IMR-90 (cell line): ENCODE results near the gene ITPKC. TPM values are rescaled to one million over a fixed set of nuclear protein-coding genes. Genes with fewer than 3 reads are reported as not detected.

Source experiments
- ATAC-seq: fragments of 200-7000 bp; cut with Tn5 transposase; 2 replicates; pipeline ENCODE4 v1.9.1; 2020; ENCODE audit warnings: low read depth, mild to moderate bottlenecking, moderate library complexity
- BruUV-seq: library from RNA; stranded (reverse); fragments of 400-500 nt; replicated peaks from 2 replicates; lab custom pipeline; 2021; lab: Mats Ljungman, UMichigan
- CTCF ChIA-PET: fragments of 300-600 bp; formaldehyde crosslinking; extraction: SDS; loops from one replicate; lab custom pipeline; 2021; ENCODE audit warnings: antibody characterized with exemption; lab: Yijun Ruan, JAX
- POLR2A ChIA-PET: fragments of 300-600 bp; sonication (Branson Sonifier 250); formaldehyde crosslinking; loops from one replicate; lab custom pipeline; 2022; ENCODE audit warnings: antibody characterized with exemption; ENCODE audit not compliant: unreplicated experiment; lab: Charles Lee
- DNase-seq: peaks from one replicate; pipeline ENCODE4 v3.0.0; 2013
- H2AFZ ChIP-seq: replicated peaks from 2 replicates; pipeline ENCODE3; 2013; ENCODE audit warnings: low read length, mild to moderate bottlenecking; ENCODE audit not compliant: poor library complexity
- H2AK5ac ChIP-seq: 2 replicates; pipeline ENCODE4 v1.6.1; 2013; ENCODE audit warnings: low read depth, low read length, inconsistent platforms
- H2AK9ac ChIP-seq: replicated peaks from 2 replicates; pipeline ENCODE3; 2013; ENCODE audit warnings: mild to moderate bottlenecking, low read depth, low read length, moderate library complexity; ENCODE audit not compliant: poor library complexity
- H2BK120ac ChIP-seq: 2 replicates; pipeline ENCODE4 v1.6.1; 2013; ENCODE audit warnings: low read depth, low read length, inconsistent platforms
- H2BK15ac ChIP-seq: 3 replicates; pipeline ENCODE4 v1.6.1; 2013; ENCODE audit warnings: low read depth, low read length, inconsistent platforms
- H2BK20ac ChIP-seq: 2 replicates; pipeline ENCODE4 v1.6.1; 2013; ENCODE audit warnings: low read depth, mild to moderate bottlenecking, inconsistent platforms, low read length, moderate library complexity
- H2BK5ac ChIP-seq: 2 replicates; pipeline ENCODE4 v1.6.1; 2013; ENCODE audit warnings: mild to moderate bottlenecking, low read depth, low read length, inconsistent platforms; ENCODE audit not compliant: poor library complexity, severe bottlenecking
- H3K14ac ChIP-seq: replicated peaks from 2 replicates; pipeline ENCODE4 v1.6.1; 2013; ENCODE audit warnings: low read depth, low read length, inconsistent platforms
- H3K18ac ChIP-seq: 2 replicates; pipeline ENCODE4 v1.6.1; 2013; ENCODE audit warnings: low read depth, low read length, control low read depth
- H3K23ac ChIP-seq: 2 replicates; pipeline ENCODE4 v1.6.1; 2013; ENCODE audit warnings: low read depth, low read length, inconsistent platforms
- H3K27ac ChIP-seq: 2 replicates; pipeline ENCODE4 v1.5.1; 2013; ENCODE audit warnings: mild to moderate bottlenecking, control low read depth, low read length; ENCODE audit not compliant: insufficient read depth
- H3K27me3 ChIP-seq: 2 replicates; pipeline ENCODE4 v1.6.1; 2013; ENCODE audit warnings: low read length; ENCODE audit not compliant: control insufficient read depth, insufficient read depth
- H3K36me3 ChIP-seq: 2 replicates; pipeline ENCODE4 v1.6.1; 2013; ENCODE audit warnings: low read length, mixed read lengths; ENCODE audit not compliant: control insufficient read depth, insufficient read depth
- H3K4ac ChIP-seq: 2 replicates; pipeline ENCODE4 v1.6.1; 2013; ENCODE audit warnings: low read depth, low read length, inconsistent platforms
- H3K4me1 ChIP-seq: 2 replicates; pipeline ENCODE4 v1.6.1; 2013; ENCODE audit warnings: low read length, mixed read lengths; ENCODE audit not compliant: control insufficient read depth, insufficient read depth
- H3K4me2 ChIP-seq: 2 replicates; pipeline ENCODE4 v1.6.1; 2013; ENCODE audit warnings: low read depth, mild to moderate bottlenecking, control low read depth, low read length, moderate library complexity
- H3K4me3 ChIP-seq: 2 replicates; pipeline ENCODE4 v1.5.1; 2013; ENCODE audit warnings: low read depth, mild to moderate bottlenecking, control low read depth, low read length, moderate library complexity; ENCODE audit not compliant: insufficient read depth
- H3K56ac ChIP-seq: 2 replicates; pipeline ENCODE4 v1.6.1; 2013; ENCODE audit warnings: low read length, inconsistent platforms; ENCODE audit not compliant: insufficient read depth; ENCODE audit errors: extremely low read depth
- H3K79me1 ChIP-seq, 2 experiments: 2 replicates each; pipeline ENCODE4 v1.6.1; 2013; ENCODE audit warnings: low read length in 2 of 2, inconsistent platforms in 1 of 2, low read depth in 1 of 2
- H3K9ac ChIP-seq: 2 replicates; pipeline ENCODE4 v1.6.1; 2013; ENCODE audit warnings: low read depth, low read length, control low read depth
- H3K9me1 ChIP-seq: 2 replicates; pipeline ENCODE4 v1.6.1; 2013; ENCODE audit warnings: low read length, inconsistent platforms; ENCODE audit not compliant: insufficient read depth
- H3K9me3 ChIP-seq: 2 replicates; pipeline ENCODE4 v1.6.1; 2013; ENCODE audit warnings: low read length; ENCODE audit not compliant: control insufficient read depth, insufficient read depth
- H4K20me1 ChIP-seq: 2 replicates; pipeline ENCODE4 v1.6.1; 2013; ENCODE audit warnings: low read length, inconsistent platforms; ENCODE audit not compliant: insufficient read depth
- H4K5ac ChIP-seq: 2 replicates; pipeline ENCODE4 v1.6.1; 2013; ENCODE audit warnings: mild to moderate bottlenecking, low read depth, low read length, control low read depth
- H4K8ac ChIP-seq, 2 experiments: 2 replicates each; pipeline ENCODE4 v1.6.1; 2013; ENCODE audit warnings: low read depth in 2 of 2, low read length in 2 of 2, control low read depth in 1 of 2, inconsistent platforms in 1 of 2
- H4K91ac ChIP-seq: 2 replicates; pipeline ENCODE4 v1.6.1; 2013; ENCODE audit warnings: low read depth, low read length, inconsistent platforms; ENCODE audit not compliant: insufficient read depth
- BHLHE40 ChIP-seq: fragments of 150-350 bp; IDR thresholded peaks from 2 replicates; pipeline ENCODE4 v1.6.1; 2016; ENCODE audit warnings: mild to moderate bottlenecking, low read depth, low read length
- FOS ChIP-seq: fragments of 150-350 bp; IDR thresholded peaks from 2 replicates; pipeline ENCODE4 v1.6.1; 2016; ENCODE audit warnings: low read depth, low read length
- MXI1 ChIP-seq: IDR thresholded peaks from 2 replicates; pipeline ENCODE4 v1.6.1; 2012; ENCODE audit warnings: low read depth, mild to moderate bottlenecking, low read length, moderate library complexity, borderline replicate concordance
- RFX5 ChIP-seq: IDR thresholded peaks from 2 replicates; pipeline ENCODE4 v1.8.0; 2012; ENCODE audit warnings: low read depth, mild to moderate bottlenecking, low read length, moderate library complexity
- WGBS, 2 experiments: methylation state at CpG; one replicate each; pipeline versions ENCODE4 v1.1.5 to v1.1.7; 2013; ENCODE audit warnings: missing lambda C conversion rate in 2 of 2; ENCODE audit not compliant: insufficient read length in 1 of 2; ENCODE audit errors: extremely low coverage in 2 of 2; 5-methylcytosine and 5-hydroxymethylcytosine counted together
- dilution Hi-C: fragments of 300-500 bp; cut with HindIII; formaldehyde crosslinking; loops from one replicate; pipeline ENCODE4 v1.14.3; 2018; ENCODE audit warnings: low sequenced_read_pairs; ENCODE audit not compliant: unreplicated experiment
- in situ Hi-C: fragments of 300-500 bp; cut with MboI; formaldehyde crosslinking; loops from 3 replicates; pipeline ENCODE4 v1.14.3; 2019; ENCODE audit warnings: low sequenced_read_pairs, inconsistent platforms, mixed read lengths
- intact Hi-C: fragments of 100-400 bp; cut with micrococcal nuclease; formaldehyde crosslinking; loops from 2 replicates; pipeline ENCODE4 v1.10.0; 2022
- polyA plus RNA-seq, 3 experiments: library from polyadenylated mRNA; depleted of rRNA; stranded (reverse); fragments of >200 nt; gene quantifications; 2 replicates each; pipeline ENCODE4 v1.2.3, GENCODE V29; 2012; ENCODE audit warnings: low replicate concordance in 1 of 3
- total RNA-seq: library from RNA; depleted of rRNA; stranded (reverse); fragments of >200 nt; gene quantifications from 2 replicates; pipeline ENCODE4 v1.2.3, GENCODE V29; 2012
- TF ChIP-seq, protein P1 (sequence below): conservative IDR thresholded peaks from 2 replicates; pipeline ENCODE4 v1.5.1; 2012; ENCODE audit warnings: mild to moderate bottlenecking, low read depth, low read length, improper control_type of control experiment

ITPKC gene
- total and polyA plus RNA-seq, 2 of the 4 experiments (the other 2 are of a cell fraction) = 7.7 to 9.4 TPM

- H3K4me3 ChIP-seq = no peak overlapping the region
- no peak overlapping the region for H2AFZ ChIP-seq
- dilution Hi-C loops = no loop called here
- no peak overlapping the region for H2BK5ac ChIP-seq
- ChIA-PET POLR2A (no interaction called here), CTCF (no interaction called here)
- H3K9ac ChIP-seq = no peak overlapping the region
- no peak overlapping the region for H2BK120ac ChIP-seq
- no peak overlapping the region for H3K14ac ChIP-seq
- peaks cover 6% of the 10 kb centered on the region for H3K4me1 ChIP-seq
- H2BK15ac ChIP-seq = no peak overlapping the region
- no peak overlapping the region for H2AK9ac ChIP-seq
- peaks cover 9% of the 10 kb centered on the region; the same call in 1 of the 2 replicates for H4K20me1 ChIP-seq
- H3K56ac ChIP-seq = no peak overlapping the region
- H3K9me3 ChIP-seq = no peaks in the 10 kb centered on the region
- WGBS, 2 experiments = 92% methylated on average over 4 of the region's 5 CpGs; no CpG with 5 or more reads in 1 of the 2 experiments
- no peak overlapping the region for H3K18ac ChIP-seq
- intact Hi-C loops = no loop called here
- H2AK5ac ChIP-seq = no peak overlapping the region
- in situ Hi-C loops = no loop called here
- no peak overlapping the region for H4K8ac ChIP-seq
- no peak overlapping the region for H4K91ac ChIP-seq
- no peaks in the 10 kb centered on the region for H3K27me3 ChIP-seq
- peaks cover 2% of the 10 kb centered on the region for H3K36me3 ChIP-seq
- H4K5ac ChIP-seq = no peak overlapping the region
- no peak for ATAC-seq
- H2BK20ac ChIP-seq = no peak overlapping the region
- DNase-seq = no peak
- no peak overlapping the region for H3K4ac ChIP-seq
- H3K4me2 ChIP-seq = no peak overlapping the region
- H3K23ac ChIP-seq = no peak overlapping the region
- no peak overlapping the region for H3K27ac ChIP-seq
- no TSS peak for BruUV-seq
- no peak for TF ChIP-seq BHLHE40
- TF ChIP-seq, protein P1, sequence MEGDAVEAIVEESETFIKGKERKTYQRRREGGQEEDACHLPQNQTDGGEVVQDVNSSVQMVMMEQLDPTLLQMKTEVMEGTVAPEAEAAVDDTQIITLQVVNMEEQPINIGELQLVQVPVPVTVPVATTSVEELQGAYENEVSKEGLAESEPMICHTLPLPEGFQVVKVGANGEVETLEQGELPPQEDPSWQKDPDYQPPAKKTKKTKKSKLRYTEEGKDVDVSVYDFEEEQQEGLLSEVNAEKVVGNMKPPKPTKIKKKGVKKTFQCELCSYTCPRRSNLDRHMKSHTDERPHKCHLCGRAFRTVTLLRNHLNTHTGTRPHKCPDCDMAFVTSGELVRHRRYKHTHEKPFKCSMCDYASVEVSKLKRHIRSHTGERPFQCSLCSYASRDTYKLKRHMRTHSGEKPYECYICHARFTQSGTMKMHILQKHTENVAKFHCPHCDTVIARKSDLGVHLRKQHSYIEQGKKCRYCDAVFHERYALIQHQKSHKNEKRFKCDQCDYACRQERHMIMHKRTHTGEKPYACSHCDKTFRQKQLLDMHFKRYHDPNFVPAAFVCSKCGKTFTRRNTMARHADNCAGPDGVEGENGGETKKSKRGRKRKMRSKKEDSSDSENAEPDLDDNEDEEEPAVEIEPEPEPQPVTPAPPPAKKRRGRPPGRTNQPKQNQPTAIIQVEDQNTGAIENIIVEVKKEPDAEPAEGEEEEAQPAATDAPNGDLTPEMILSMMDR = no peak
- no peak for TF ChIP-seq MXI1
- TF ChIP-seq FOS = no peak
- no peak for TF ChIP-seq RFX5
- peaks cover 8 to 18% of the 10 kb centered on the region in 2 experiments; a peak in 3 of 4 replicates for H3K79me1 ChIP-seq
- H3K9me1 ChIP-seq = peaks cover 10% of the 10 kb centered on the region
These were observed 63.7 kb downstream of the ITPKC start for GRCh38 chr19:40780582-40780981.
